HG03097 (cell line): Measurements from ENCODE around the gene RBM10.

Source experiments
- ATAC-seq: cut with Tn5 transposase; IDR thresholded peaks from one replicate; pipeline ENCODE4 v1.9.1; 2021; ENCODE audit not compliant: unreplicated experiment, low FRiP score

RBM10 gene

DNA sequence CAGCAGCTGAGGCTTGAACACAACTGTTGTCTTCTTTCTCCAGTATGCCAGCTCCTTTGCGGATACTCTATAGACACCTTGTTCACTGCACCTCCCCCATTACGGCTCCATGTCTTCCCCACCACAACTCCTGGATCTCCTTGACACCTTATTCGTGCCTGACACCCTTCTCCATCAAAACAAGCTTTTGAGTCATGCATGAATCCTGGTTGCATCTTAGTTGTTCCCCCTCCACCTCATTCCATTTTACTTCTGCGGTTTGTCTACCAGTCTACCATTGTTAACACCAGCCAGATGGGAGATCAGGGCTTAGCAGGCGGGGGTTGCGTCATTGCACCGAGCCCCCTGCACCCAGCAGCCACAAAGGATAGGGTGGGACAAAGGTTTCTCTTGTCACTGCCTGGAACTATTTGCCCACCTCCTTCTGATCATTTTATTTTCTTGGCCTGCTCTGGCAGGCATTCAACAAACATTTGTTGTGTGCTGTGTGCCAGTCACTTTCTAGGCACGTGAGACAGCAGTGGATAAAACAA, 71.4 kb downstream of the RBM10 start:
- no peak for ATAC-seq

DNA sequence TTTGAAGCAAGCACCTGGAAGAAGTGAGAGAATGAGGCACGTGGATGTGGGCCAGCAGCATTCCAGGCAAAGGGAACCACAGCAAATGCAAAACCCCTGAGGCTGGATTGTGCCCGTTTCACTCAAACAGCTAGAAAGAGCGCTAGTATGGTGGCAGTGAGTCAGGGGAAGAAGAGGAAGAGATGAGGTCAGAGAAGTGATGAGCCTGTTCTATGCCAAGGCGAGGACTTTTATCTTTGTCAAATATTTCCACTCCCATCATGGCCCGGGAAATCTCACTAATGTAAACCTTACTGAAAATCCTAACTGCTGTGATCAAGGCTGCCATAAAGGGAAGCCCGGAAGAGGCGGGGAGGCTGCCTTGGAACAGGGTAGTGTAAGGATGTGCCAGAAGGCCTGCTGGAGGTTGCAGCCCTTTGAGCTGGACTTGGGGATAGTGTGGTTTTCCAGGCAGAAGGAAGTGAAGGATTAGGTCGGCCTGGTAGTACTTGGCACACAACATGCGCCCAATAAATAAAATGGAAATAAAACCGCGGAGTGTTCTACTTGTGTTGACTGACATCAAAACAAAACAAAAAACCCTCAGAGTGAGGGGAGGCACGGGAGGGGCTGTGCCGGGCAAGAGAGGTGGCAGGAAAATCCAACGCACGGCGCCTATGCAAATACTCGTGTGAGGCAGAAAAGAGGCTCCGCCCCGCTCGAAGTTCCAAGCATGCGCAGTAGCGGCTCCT, 72.3 kb downstream of the RBM10 start:
- no peak for ATAC-seq

DNA sequence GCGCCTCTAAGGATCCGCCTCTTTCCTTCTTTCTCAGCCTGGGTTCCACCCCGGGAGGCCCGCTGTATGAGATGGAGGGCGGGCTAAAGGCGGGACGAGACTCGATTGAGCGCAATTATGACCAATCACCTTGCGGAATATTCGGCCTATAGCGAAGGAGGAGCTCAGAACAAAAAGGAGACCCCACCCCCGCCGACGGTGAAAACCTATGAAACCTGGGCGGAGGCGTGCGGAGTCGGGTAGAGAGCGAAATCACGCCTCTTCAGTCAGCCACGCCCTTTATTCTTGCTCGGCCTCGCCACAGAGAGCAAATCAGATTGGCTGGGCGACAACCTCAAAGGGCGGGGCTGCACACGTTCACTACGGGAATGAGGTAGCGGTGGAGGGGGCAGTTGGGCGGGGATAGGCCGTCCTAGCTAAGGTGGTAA, 72.8 kb downstream of the RBM10 start:
- peak; percentile 88 for ATAC-seq

DNA sequence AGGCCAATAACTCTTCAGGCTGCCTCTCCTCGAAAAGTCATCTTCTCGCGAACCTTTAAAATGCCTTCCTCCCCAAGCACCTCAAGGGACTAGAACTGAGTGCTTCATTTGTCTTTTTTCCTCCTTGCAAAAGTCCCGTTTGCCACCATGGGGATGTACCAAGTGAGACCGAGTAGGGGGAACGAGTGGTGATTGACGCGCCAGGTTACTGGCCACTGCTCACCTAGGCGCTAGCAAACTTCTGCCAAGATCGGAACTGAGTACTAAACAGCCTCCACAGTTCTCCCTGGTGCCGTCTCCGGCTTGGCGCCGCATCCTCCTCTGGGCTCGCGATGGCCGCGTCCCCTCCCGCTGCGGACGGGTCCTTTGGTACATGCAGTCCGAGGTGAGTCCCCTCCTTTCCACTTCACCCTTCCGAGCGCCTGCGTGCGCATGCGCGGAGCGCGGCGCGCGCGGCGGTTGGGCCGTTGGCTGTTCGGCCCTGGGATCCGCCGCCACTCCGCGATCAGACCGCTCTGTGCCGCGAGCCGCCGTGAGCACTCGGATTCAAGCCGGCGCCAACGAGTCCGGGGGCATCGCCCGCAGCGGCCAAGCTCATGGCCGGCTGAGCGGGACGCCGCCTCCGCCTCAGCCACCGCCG, 73.4 kb downstream of the RBM10 start, which contains the start of gene CDK16:
Gene CDK16 (plus strand): TSS at position 402 of the 640 bp plus-strand sequence. CDS start 4,877 bp downstream, outside the sequence.
- ATAC-seq, result peak; percentile 48

DNA sequence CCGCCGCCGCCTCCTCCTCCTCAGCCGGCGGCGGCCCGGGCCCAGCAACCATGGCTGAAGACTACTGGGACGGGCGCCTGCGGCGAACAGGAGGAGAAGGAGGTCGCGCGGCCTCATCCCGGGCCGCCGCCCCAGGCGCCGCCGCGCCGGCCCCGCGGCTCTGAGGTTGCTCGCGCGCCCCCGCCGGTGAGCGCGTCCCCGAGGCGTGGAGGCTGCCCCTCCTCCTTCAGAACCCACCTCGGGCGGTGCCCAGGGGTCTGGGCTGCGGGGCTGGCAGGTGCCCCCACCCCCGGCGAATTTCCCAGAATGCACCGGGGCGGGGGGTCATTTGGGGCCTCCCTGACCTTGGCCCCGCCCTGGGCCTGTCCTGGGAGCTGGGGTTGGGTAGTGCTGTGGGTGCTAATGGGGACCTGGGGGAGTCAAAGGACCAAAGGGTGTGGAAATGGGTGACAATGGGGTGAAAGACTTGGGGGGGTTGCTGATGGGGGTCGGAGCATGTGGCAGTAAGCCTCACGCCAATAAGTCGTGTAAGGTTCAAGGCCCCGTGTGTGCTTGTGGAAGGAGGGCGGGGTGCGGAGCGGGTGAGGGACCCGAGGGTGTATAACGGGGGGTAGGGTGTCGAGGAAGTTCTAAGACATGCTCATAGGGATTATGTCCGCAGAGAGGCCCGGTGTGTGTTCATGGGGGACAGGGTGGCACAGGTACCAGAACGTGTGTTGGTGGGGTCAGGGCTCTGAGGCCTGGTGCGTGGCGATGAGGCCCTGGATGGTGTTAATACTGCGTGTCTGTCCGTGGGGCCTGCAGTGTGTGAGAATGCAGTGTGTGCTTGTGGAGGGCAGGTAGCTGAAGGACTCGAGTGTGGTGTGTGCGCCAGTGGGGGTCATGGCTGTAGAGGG, 74.1 kb downstream of the RBM10 start:
- ATAC-seq, result no peak

GRCh38 chrX:47221756-47222155, 76.7 kb downstream of the RBM10 start:
- no peak for ATAC-seq

- no peak for ATAC-seq
Observed at GRCh38 chrX:47222751-47223350, 77.8 kb downstream of the RBM10 start.

DNA sequence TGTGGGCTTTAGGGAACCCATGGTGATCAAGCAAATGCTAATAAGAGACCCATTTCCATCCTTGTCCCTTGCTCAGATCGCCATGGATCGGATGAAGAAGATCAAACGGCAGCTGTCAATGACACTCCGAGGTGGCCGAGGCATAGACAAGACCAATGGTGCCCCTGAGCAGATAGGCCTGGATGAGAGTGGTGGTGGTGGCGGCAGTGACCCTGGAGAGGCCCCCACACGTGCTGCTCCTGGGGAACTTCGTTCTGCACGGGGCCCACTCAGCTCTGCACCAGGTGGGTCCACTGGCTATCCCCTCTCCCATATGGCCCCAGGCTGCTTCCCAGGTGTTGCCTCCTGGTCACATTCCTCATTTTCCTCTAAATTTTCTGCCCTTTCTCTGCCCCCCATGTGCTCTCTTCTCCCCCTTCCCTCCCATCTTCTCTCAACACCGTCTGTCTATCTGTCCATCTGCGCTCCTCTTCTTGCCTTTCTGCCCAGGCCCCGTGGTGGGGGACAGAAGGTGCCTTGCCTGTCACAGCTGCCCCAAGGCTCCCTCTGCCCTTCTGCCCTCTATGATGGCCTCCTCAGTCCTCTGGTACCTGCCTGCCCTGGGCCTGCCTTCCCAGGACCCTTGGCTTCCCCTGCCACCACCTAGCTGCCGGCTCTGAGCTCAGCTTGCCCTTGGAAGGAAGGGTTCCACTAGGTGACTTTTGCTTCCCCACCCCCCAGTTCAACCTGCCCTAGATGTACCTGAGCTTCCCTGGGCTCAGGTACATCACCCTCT, 78.6 kb downstream of the RBM10 start:
- ATAC-seq, result no peak

DNA sequence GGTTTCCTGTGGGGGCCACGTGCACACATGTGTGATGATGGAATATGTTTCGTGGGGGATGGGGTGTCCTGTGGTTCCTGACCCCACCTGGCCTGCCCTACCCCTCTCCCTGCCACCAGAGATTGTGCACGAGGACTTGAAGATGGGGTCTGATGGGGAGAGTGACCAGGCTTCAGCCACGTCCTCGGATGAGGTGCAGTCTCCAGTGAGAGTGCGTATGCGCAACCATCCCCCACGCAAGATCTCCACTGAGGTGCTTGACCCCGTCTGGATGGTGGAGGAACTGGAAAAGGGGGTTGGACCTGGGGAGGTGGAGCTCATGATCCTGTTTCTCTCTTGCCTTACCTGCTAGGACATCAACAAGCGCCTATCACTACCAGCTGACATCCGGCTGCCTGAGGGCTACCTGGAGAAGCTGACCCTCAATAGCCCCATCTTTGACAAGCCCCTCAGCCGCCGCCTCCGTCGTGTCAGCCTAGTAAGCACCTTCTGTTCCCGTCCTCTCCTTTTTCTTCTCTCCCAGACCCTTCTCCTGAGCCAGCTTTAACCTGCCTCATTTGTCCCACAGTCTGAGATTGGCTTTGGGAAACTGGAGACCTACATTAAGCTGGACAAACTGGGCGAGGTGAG, 79.4 kb downstream of the RBM10 start:
- ATAC-seq, result no peak

- ATAC-seq, result no peak
Observed at GRCh38 chrX:47224896-47225290, 79.9 kb downstream of the RBM10 start.

GRCh38 chrX:47226071-47226470, 81.0 kb downstream of the RBM10 start:
- no peak for ATAC-seq

DNA sequence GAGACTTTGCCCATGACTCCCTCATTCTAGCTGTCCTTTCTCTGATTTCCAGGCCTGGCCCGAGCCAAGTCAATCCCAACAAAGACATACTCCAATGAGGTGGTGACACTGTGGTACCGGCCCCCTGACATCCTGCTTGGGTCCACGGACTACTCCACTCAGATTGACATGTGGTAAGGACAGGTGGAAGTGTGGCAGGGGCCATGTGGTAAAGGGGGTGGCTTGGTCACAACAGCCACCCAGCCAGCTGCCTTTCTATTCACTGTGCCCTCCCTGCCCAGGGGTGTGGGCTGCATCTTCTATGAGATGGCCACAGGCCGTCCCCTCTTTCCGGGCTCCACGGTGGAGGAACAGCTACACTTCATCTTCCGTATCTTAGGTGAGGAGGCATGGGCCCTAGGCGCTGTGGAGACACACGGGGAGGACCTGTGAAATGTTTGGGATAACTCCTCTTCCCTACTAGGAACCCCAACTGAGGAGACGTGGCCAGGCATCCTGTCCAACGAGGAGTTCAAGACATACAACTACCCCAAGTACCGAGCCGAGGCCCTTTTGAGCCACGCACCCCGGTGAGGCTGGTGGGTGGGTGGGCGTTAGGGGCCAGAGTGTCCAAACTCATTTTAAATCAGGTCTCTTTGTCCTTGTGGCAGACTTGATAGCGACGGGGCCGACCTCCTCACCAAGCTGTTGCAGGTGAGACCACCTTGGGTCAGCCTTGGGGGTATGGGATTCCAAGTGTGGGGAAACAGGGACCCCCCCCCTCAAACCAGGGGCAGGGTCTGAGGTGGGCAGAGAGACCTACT, 81.7 kb downstream of the RBM10 start:
- ATAC-seq, result no peak

- no peak for ATAC-seq
Observed at GRCh38 chrX:47227334-47227583, 82.2 kb downstream of the RBM10 start.

- ATAC-seq, result no peak
Observed at GRCh38 chrX:47228550-47229270, 83.7 kb downstream of the RBM10 start.

DNA sequence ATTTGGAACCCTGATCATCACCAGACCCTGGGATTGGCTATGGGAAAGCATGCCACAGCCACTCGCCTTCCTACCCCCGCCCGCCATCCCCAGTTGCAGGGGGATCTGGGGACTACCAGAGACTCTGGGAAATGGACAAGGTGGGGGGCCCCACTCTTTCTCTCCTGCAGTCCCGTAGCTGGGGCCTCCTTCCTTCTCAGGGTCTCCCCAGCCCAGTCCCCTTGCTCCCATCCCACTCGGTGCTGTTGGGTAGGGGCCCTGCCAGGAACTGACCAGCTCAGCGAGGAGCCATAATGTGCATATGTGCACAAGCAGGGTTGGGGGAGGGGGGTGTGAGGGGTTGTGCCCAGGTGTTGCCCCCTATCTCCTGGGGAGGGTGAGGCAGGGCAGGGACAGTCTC, 84.4 kb downstream of the RBM10 start:
- ATAC-seq, result no peak

DNA sequence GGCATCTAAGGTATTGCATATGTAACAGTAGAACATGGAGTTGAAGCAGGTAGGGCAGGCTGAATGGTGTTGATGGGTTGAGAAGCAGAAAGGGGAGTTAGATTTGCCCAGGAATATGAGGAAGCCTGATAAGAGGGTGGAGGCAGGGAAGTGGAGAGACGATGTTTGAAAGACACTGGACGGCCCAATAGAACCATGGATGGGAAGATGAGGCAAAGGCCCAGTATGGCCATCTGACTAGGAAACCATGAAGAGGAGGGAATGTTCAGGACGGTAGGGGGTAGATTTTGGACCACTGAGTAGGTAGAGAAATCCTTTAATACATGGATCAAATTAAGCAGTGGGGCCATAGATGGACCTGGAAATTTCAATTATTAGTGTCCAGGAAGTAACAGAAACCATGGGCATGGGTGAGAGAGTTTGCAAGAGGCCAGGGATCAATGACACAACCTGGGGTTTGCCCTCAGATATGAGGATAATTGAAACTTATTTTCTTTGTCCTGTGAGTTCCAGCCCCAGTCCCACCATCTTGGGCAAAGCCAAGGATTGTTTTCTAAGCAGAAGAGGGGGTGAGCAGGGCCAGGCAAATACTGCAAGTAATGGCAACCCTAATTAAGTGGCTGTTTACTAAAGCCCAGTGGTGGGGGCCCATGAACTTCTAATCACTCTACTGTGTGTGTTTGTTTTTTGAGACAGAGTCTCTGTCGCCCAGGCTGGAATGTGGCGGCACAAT, 85.3 kb downstream of the RBM10 start:
- ATAC-seq, result no peak

DNA sequence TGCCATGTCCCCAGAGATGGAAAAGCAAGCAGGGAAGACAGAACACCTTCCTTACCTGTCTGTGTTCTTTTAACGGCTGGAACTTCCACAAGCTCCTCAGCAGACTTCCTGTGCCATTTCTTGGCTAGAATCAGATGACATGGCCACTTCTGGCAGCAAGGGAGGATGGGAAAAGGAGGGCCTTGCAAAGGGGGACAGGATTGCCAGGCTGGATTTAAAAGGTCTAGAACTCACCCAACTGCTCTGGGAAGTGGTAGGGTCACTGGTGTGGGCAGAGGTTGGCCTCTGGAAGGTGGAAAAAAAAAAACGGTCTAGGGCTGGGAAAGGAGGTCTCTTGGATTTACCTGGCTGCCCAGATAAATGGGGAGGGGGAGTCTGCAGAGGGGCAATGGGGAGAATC, 86.1 kb downstream of the RBM10 start:
- ATAC-seq, result no peak
